Nephron (organoid): Measurements from ENCODE around the gene DRC7.

ENCODE experiments used
- H3K27ac Mint-ChIP-seq, 3 experiments: 2 replicates each; pipeline ENCODE4 v1.8.0; 2020; ENCODE audit warnings: mixed read lengths in 3 of 3, mild to moderate bottlenecking in 2 of 3, moderate library complexity in 1 of 3
- H3K27me3 Mint-ChIP-seq: 2 replicates; pipeline ENCODE4 v1.8.0; 2021; ENCODE audit warnings: low read depth, mild to moderate bottlenecking, moderate library complexity, mixed read lengths
- H3K36me3 Mint-ChIP-seq: 2 replicates; pipeline ENCODE4 v1.8.0; 2020; ENCODE audit warnings: low read depth, mixed read lengths
- H3K4me1 Mint-ChIP-seq: 2 replicates; pipeline ENCODE4 v1.8.0; 2020; ENCODE audit warnings: mixed read lengths
- H3K4me3 Mint-ChIP-seq, 3 experiments: 2 replicates each; pipeline ENCODE4 v1.8.0; 2020; ENCODE audit warnings: mild to moderate bottlenecking in 3 of 3, mixed read lengths in 3 of 3, moderate library complexity in 2 of 3
- H3K9me3 Mint-ChIP-seq: 2 replicates; pipeline ENCODE4 v1.8.0; 2020; ENCODE audit warnings: mixed read lengths
- CTCF ChIP-seq, 3 experiments: fragments of 200-600 bp; sonication (generic); IDR thresholded peaks; one replicate each; pipeline ENCODE4 v1.5.0; 2021; ENCODE audit warnings: antibody characterized with exemption in 3 of 3; ENCODE audit not compliant: unreplicated experiment in 3 of 3

DRC7 gene

GRCh38 chr16:57694725-57695679 is at the start of gene DRC7:
Gene DRC7, plus strand, starts transcription at chr16:57694806. Its CDS starts 3,144 bp downstream, at chr16:57697950.
- Mint-ChIP-seq H3K36me3 (no peaks in the 10 kb centered on the region), H3K27me3 (peaks cover 3% of the 10 kb centered on the region), H3K9me3 (no peaks in the 10 kb centered on the region), H3K4me1 (no peaks in the 10 kb centered on the region), H3K27ac (peak within 1 kb of the TSS in 2 of 3 experiments; percentile 41 to 52), H3K4me3 (peak within 1 kb of the TSS; percentile 79 to 82 (median 82))
- TF ChIP-seq CTCF (IDR thresholded peaks at IDR 0.05; ENCODE audit: unreplicated experiment in 3 of 3) = no peak

- peaks cover 5% of the 10 kb centered on the region for H3K4me1 Mint-ChIP-seq
- H3K9me3 Mint-ChIP-seq = no peaks in the 10 kb centered on the region
- no peaks in the 10 kb centered on the region for H3K36me3 Mint-ChIP-seq
- no peak for TF ChIP-seq CTCF (IDR thresholded peaks at IDR 0.05; ENCODE audit: unreplicated experiment in 3 of 3)
- no peak overlapping the region for H3K4me3 Mint-ChIP-seq
- H3K27me3 Mint-ChIP-seq = peaks cover 11% of the 10 kb centered on the region
- H3K27ac Mint-ChIP-seq = no peak overlapping the region
These were observed 49.4 kb upstream of the DRC7 start for GRCh38 chr16:57645169-57645568.

GRCh38 chr16:57645691-57646387 is 48.8 kb upstream of the DRC7 start:
- Mint-ChIP-seq H3K27ac (peak overlapping the region in 2 of 3 experiments; percentile 38 to 53), H3K4me3 (no peak overlapping the region), H3K27me3 (peaks cover 8% of the 10 kb centered on the region), H3K9me3 (no peaks in the 10 kb centered on the region), H3K36me3 (no peaks in the 10 kb centered on the region), H3K4me1 (peaks cover 5% of the 10 kb centered on the region)
- TF ChIP-seq CTCF (IDR thresholded peaks at IDR 0.05; ENCODE audit: unreplicated experiment in 3 of 3) = no peak

GRCh38 chr16:57646388-57647039 is 48.1 kb upstream of the DRC7 start:
- Mint-ChIP-seq H3K27ac (peak overlapping the region in 1 of 3 experiments; percentile 22), H3K36me3 (no peaks in the 10 kb centered on the region), H3K4me1 (peaks cover 5% of the 10 kb centered on the region)

More at GRCh38 chr16:57646388-57647039, 48.1 kb upstream of the DRC7 start:
- Mint-ChIP-seq H3K9me3 (no peaks in the 10 kb centered on the region), H3K4me3 (no peak overlapping the region), H3K27me3 (peaks cover 8% of the 10 kb centered on the region)
- no peak for TF ChIP-seq CTCF (IDR thresholded peaks at IDR 0.05; ENCODE audit: unreplicated experiment in 3 of 3)
